Uterus (tissue), 4 donors: ENCODE results near the gene NGRN. TPM values are rescaled to one million over a fixed set of nuclear protein-coding genes. Genes with fewer than 3 reads are reported as not detected.

ENCODE experiments used
- DNase-seq, 2 donors: peaks; one replicate each; pipeline ENCODE4 v3.0.0-alpha.2; 2019 to 2020
- H3K27ac ChIP-seq, 2 donors: fragments of 200-600 bp; sonication (generic); 1 replicate in 1 of 2; 2 replicates in 1 of 2; pipeline ENCODE4 v1.5.1; 2016 to 2018
- H3K27me3 ChIP-seq, 2 donors: fragments of 200-600 bp; sonication (generic); one replicate each; pipeline ENCODE4 v1.5.1; 2018 to 2019; ENCODE audit warnings: control low read depth in 1 of 2
- H3K36me3 ChIP-seq, 2 donors: fragments of 200-600 bp; sonication (generic); one replicate each; pipeline ENCODE4 v1.5.1; 2019; ENCODE audit warnings: control low read depth in 1 of 2
- H3K4me1 ChIP-seq, 2 donors: fragments of 200-600 bp; sonication (generic); one replicate each; pipeline ENCODE4 v1.5.1; 2018 to 2019; ENCODE audit warnings: control low read depth in 1 of 2
- H3K4me3 ChIP-seq, 2 donors: fragments of 200-600 bp; sonication (generic); 1 replicate in 1 of 2; 2 replicates in 1 of 2; pipeline ENCODE4 v1.5.1; 2018 to 2019; ENCODE audit warnings: mild to moderate bottlenecking in 1 of 2
- H3K9me3 ChIP-seq, 2 donors: fragments of 200-600 bp; sonication (generic); one replicate each; pipeline ENCODE4 v1.5.1; 2019; ENCODE audit warnings: control low read depth in 1 of 2
- CTCF ChIP-seq, 4 experiments: fragments of 200-600 bp in 2 of 4; fragments of 450-650 bp in 2 of 4; sonication (generic) in 2 of 4; IDR thresholded peaks; one replicate each; pipeline ENCODE4 v1.5.1; 2016 to 2019; ENCODE audit warnings: antibody characterized with exemption in 4 of 4, mild to moderate bottlenecking in 2 of 4, moderate library complexity in 1 of 4
- POLR2A ChIP-seq, 2 donors: fragments of 450-650 bp; IDR thresholded peaks; one replicate each; pipeline ENCODE4 v1.6.1; 2016; ENCODE audit warnings: antibody characterized with exemption in 2 of 2, mild to moderate bottlenecking in 1 of 2, moderate library complexity in 1 of 2
- intact Hi-C: fragments of 100-400 bp; cut with DNase I; formaldehyde crosslinking; loops from one replicate; pipeline ENCODE4 v1.15.1; 2023; ENCODE audit warnings: low total_unique reads
- total RNA-seq, 4 donors: library from RNA; depleted of rRNA in 3 of 4; stranded (reverse); fragments of >200 nt in 3 of 4; gene quantifications; one replicate each; pipeline versions ENCODE4 v1.1.0 to v1.2.4, GENCODE V29; 2014 to 2023
- donor health status: DM: yes; HTN: yes; CAD: no.

NGRN gene
- total RNA-seq, 4 donors from 2014 or later, result 35.6 to 119 (median 69.4) TPM

- DNase-seq, result no peak
- intact Hi-C loops, result no loop called here
- TF ChIP-seq POLR2A (IDR thresholded peaks at IDR 0.05), result peak; percentile 55 to 71
- no peak for TF ChIP-seq CTCF (IDR thresholded peaks at IDR 0.05)
- no peaks in the 10 kb centered on the region for H3K36me3 ChIP-seq
- H3K9me3 ChIP-seq, result no peaks in the 10 kb centered on the region
- H3K4me3 ChIP-seq, result peak within 1 kb of the TSS; percentile 76 to 81
- H3K27me3 ChIP-seq, result no peaks in the 10 kb centered on the region
- peak within 1 kb of the TSS; percentile 86 to 91 for H3K27ac ChIP-seq
- H3K4me1 ChIP-seq, result peaks cover 0 to 4% of the 10 kb centered on the region in 2 donors
Measured at GRCh38 chr15:90234096-90234988, 31.1 kb upstream of the NGRN start, which contains the start of gene GDPGP1. TSS of gene GDPGP1 (plus strand) at chr15:90234209. CDS start at chr15:90240909, 6,700 bp downstream.

- DNase-seq, result no peak
- H3K36me3 ChIP-seq, result no peaks in the 10 kb centered on the region
- H3K27ac ChIP-seq, result no peak overlapping the region
- intact Hi-C loops, result no loop called here
- no peak for TF ChIP-seq CTCF (IDR thresholded peaks at IDR 0.05)
- no peak overlapping the region for H3K4me3 ChIP-seq
- H3K9me3 ChIP-seq, result no peaks in the 10 kb centered on the region
- no peaks in the 10 kb centered on the region for H3K27me3 ChIP-seq
- peaks cover 0 to 4% of the 10 kb centered on the region in 2 donors for H3K4me1 ChIP-seq
Measured at GRCh38 chr15:90239371-90239770, 26.1 kb upstream of the NGRN start.

GRCh38 chr15:90240856-90241255 lies 24.6 kb upstream of the NGRN start:
- no peaks in the 10 kb centered on the region for H3K27me3 ChIP-seq
- no peaks in the 10 kb centered on the region for H3K36me3 ChIP-seq
- H3K4me1 ChIP-seq, result no peaks in the 10 kb centered on the region
- intact Hi-C loops, result no loop called here
- no peak for TF ChIP-seq POLR2A (IDR thresholded peaks at IDR 0.05)
- no peak for TF ChIP-seq CTCF (IDR thresholded peaks at IDR 0.05)
- no peak for DNase-seq
- no peaks in the 10 kb centered on the region for H3K9me3 ChIP-seq
- H3K4me3 ChIP-seq, result no peak overlapping the region
- no peak overlapping the region for H3K27ac ChIP-seq

GRCh38 chr15:90241343-90242192 lies 23.9 kb upstream of the NGRN start:
- TF ChIP-seq POLR2A (IDR thresholded peaks at IDR 0.05), result no peak
- TF ChIP-seq CTCF (IDR thresholded peaks at IDR 0.05), result no peak
- H3K27me3 ChIP-seq, result no peaks in the 10 kb centered on the region
- H3K4me3 ChIP-seq, result no peak overlapping the region
- no peaks in the 10 kb centered on the region for H3K9me3 ChIP-seq
- intact Hi-C loops, result no loop called here
- H3K36me3 ChIP-seq, result no peaks in the 10 kb centered on the region
- DNase-seq, result no peak
- no peaks in the 10 kb centered on the region for H3K4me1 ChIP-seq
- H3K27ac ChIP-seq, result no peak overlapping the region
